ENCODE measurements around the gene CIDEA.

The CIDEA gene

GRCh38 chr18:12287684-12288402, 33.7 kb downstream of the CIDEA start:
- TF ChIP-seq EGR1 (IDR thresholded peaks at IDR 0.05) (peak; percentile 99), YY1 (IDR thresholded peaks at IDR 0.05; ENCODE audit: low read depth) (no peak), NFIC (IDR thresholded peaks at IDR 0.05) (no peak), TEAD4 (IDR thresholded peaks at IDR 0.05) (peak; percentile 71), TAF1 (IDR thresholded peaks at IDR 0.05; ENCODE audit: low read depth) (peak; percentile 46), FOXM1 (IDR thresholded peaks at IDR 0.05; ENCODE audit: borderline replicate concordance, low read depth) (no peak), TCF12 (IDR thresholded peaks at IDR 0.05; ENCODE audit: low read depth) (no peak; the same call in 1 of the 2 replicates), ZBTB7A (IDR thresholded peaks at IDR 0.05; ENCODE audit: low read depth) (peak; percentile 35), CEBPB (IDR thresholded peaks at IDR 0.05) (no peak), EP300 (IDR thresholded peaks at IDR 0.05; ENCODE audit: borderline replicate concordance) (peak; percentile 48), CREB1 (IDR thresholded peaks at IDR 0.05; ENCODE audit: low read depth) (no peak), RAD21 (IDR thresholded peaks at IDR 0.05; ENCODE audit: low read depth) (no peak)
- TF ChIP-seq, protein P1, sequence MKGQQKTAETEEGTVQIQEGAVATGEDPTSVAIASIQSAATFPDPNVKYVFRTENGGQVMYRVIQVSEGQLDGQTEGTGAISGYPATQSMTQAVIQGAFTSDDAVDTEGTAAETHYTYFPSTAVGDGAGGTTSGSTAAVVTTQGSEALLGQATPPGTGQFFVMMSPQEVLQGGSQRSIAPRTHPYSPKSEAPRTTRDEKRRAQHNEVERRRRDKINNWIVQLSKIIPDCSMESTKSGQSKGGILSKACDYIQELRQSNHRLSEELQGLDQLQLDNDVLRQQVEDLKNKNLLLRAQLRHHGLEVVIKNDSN (IDR thresholded peaks at IDR 0.05): peak; percentile 83
- TF ChIP-seq, protein P2, sequence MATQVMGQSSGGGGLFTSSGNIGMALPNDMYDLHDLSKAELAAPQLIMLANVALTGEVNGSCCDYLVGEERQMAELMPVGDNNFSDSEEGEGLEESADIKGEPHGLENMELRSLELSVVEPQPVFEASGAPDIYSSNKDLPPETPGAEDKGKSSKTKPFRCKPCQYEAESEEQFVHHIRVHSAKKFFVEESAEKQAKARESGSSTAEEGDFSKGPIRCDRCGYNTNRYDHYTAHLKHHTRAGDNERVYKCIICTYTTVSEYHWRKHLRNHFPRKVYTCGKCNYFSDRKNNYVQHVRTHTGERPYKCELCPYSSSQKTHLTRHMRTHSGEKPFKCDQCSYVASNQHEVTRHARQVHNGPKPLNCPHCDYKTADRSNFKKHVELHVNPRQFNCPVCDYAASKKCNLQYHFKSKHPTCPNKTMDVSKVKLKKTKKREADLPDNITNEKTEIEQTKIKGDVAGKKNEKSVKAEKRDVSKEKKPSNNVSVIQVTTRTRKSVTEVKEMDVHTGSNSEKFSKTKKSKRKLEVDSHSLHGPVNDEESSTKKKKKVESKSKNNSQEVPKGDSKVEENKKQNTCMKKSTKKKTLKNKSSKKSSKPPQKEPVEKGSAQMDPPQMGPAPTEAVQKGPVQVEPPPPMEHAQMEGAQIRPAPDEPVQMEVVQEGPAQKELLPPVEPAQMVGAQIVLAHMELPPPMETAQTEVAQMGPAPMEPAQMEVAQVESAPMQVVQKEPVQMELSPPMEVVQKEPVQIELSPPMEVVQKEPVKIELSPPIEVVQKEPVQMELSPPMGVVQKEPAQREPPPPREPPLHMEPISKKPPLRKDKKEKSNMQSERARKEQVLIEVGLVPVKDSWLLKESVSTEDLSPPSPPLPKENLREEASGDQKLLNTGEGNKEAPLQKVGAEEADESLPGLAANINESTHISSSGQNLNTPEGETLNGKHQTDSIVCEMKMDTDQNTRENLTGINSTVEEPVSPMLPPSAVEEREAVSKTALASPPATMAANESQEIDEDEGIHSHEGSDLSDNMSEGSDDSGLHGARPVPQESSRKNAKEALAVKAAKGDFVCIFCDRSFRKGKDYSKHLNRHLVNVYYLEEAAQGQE (IDR thresholded peaks at IDR 0.05; ENCODE audit: low read depth): no peak
- TF ChIP-seq, protein P3, sequence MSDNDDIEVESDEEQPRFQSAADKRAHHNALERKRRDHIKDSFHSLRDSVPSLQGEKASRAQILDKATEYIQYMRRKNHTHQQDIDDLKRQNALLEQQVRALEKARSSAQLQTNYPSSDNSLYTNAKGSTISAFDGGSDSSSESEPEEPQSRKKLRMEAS (IDR thresholded peaks at IDR 0.05): peak; percentile 36

DNA sequence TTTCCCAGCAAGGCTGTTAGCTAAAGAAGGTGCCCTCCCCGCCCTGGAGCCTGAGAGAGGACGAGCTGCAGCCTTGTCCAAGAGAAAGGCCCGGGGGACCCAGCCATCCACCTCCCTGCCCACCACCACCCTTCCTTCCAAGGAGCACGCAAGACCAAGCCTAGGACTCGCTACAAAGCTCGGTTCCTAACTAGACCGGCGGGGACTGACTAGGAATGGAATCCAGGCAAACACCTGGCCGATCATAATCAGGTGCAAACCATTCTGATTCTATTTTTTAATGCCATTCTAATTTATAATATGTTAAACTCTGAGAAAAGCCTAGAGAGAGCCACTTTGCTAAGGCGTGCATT, 34.2 kb downstream of the CIDEA start:
- 0 out of 2 replicates have a peak, but pooled peaks have one; percentile 21 for TF ChIP-seq ZBTB7A (IDR thresholded peaks at IDR 0.05; ENCODE audit: low read depth)
- TF ChIP-seq, protein P3 (IDR thresholded peaks at IDR 0.05): no peak
- no peak for TF ChIP-seq TCF12 (IDR thresholded peaks at IDR 0.05; ENCODE audit: low read depth)

DNA sequence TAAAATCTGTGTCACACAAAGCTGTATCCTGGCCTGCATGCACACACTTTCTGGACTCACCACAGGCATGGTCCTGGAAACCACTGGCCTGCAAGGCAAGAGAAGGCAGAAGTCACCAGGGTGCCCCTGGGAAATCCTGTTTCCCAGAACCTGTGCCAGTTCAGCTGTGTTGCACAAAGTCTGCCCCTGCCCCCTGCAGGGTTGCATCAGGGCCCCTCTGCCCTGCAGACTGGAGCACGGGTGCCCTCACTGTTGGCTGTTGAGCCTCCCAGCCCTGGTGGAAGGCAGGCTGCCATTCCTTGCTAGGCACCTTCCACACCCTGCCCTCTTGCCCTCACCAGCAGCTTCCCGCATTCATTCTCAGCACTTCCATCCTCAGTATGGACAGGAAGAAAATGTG, 35.9 kb downstream of the CIDEA start:
- TF ChIP-seq, protein P2 (IDR thresholded peaks at IDR 0.05; ENCODE audit: low read depth): no peak
- TF ChIP-seq EGR1 (IDR thresholded peaks at IDR 0.05) (no peak), NFIC (IDR thresholded peaks at IDR 0.05) (no peak), CREB1 (IDR thresholded peaks at IDR 0.05; ENCODE audit: low read depth) (no peak)

GRCh38 chr18:12291161-12291560, 37.0 kb downstream of the CIDEA start:
- TF ChIP-seq ZBTB7A (IDR thresholded peaks at IDR 0.05; ENCODE audit: low read depth) (no peak), NFIC (IDR thresholded peaks at IDR 0.05) (no peak), RAD21 (IDR thresholded peaks at IDR 0.05; ENCODE audit: low read depth) (no peak), FOXM1 (IDR thresholded peaks at IDR 0.05; ENCODE audit: borderline replicate concordance, low read depth) (no peak), TEAD4 (IDR thresholded peaks at IDR 0.05) (no peak)
- TF ChIP-seq, protein P3 (IDR thresholded peaks at IDR 0.05): no peak

DNA sequence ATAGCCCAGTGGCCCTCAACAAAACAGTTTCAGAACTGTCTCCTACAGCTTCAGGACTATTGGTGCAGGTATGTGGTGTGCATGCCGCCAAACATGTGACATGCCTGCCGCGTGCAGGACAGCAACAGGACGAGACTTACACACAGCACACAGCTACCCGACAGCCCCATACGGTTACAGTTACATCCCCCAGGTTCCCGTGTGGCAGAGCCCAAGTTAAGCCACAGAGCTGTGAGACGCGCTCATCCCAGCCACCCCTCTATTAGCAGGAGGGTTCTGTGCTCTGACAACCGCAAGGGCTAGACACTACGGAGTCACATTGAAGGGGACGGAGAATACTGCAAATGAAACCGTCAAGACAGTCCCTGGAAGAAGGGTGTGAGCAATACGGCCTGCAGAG, 37.5 kb downstream of the CIDEA start:
- TF ChIP-seq TAF1 (IDR thresholded peaks at IDR 0.05; ENCODE audit: low read depth) (no peak), TEAD4 (IDR thresholded peaks at IDR 0.05) (no peak), CREB1 (IDR thresholded peaks at IDR 0.05; ENCODE audit: low read depth) (no peak), FOXM1 (IDR thresholded peaks at IDR 0.05; ENCODE audit: borderline replicate concordance, low read depth) (no peak), EP300 (IDR thresholded peaks at IDR 0.05; ENCODE audit: borderline replicate concordance) (no peak), NFIC (IDR thresholded peaks at IDR 0.05) (no peak), ZBTB7A (IDR thresholded peaks at IDR 0.05; ENCODE audit: low read depth) (no peak), RAD21 (IDR thresholded peaks at IDR 0.05; ENCODE audit: low read depth) (no peak), CEBPB (IDR thresholded peaks at IDR 0.05) (no peak), TCF12 (IDR thresholded peaks at IDR 0.05; ENCODE audit: low read depth) (no peak), EGR1 (IDR thresholded peaks at IDR 0.05) (no peak), YY1 (IDR thresholded peaks at IDR 0.05; ENCODE audit: low read depth) (no peak)
- TF ChIP-seq, protein P2 (IDR thresholded peaks at IDR 0.05; ENCODE audit: low read depth): no peak
- TF ChIP-seq, protein P1 (IDR thresholded peaks at IDR 0.05): no peak
- TF ChIP-seq, protein P3 (IDR thresholded peaks at IDR 0.05): no peak
